ENCODE data around the gene TAF12. TPM values are rescaled to one million over a fixed set of nuclear protein-coding genes. Genes with fewer than 3 reads are reported as not detected.

The TAF12 gene
- polyA plus RNA-seq, 1 of the 3 experiments (the other 2 are of a cell fraction) = 34.9 TPM

GRCh38 chr1:28581531-28582247, 61.2 kb downstream of the TAF12 start:
- peaks cover 31% of the 10 kb centered on the region for H4K20me1 ChIP-seq (ENCODE audit: insufficient read depth)
- peak overlapping the region; percentile 77 to 100 for H3K4me3 ChIP-seq (ENCODE audit: low read depth in 2 of 2, low read length in 1 of 2)
- H2AFZ ChIP-seq (ENCODE audit: low read depth) = peak overlapping the region; percentile 100
- peak; percentile 98 for DNase-seq
- TF ChIP-seq, protein P1, sequence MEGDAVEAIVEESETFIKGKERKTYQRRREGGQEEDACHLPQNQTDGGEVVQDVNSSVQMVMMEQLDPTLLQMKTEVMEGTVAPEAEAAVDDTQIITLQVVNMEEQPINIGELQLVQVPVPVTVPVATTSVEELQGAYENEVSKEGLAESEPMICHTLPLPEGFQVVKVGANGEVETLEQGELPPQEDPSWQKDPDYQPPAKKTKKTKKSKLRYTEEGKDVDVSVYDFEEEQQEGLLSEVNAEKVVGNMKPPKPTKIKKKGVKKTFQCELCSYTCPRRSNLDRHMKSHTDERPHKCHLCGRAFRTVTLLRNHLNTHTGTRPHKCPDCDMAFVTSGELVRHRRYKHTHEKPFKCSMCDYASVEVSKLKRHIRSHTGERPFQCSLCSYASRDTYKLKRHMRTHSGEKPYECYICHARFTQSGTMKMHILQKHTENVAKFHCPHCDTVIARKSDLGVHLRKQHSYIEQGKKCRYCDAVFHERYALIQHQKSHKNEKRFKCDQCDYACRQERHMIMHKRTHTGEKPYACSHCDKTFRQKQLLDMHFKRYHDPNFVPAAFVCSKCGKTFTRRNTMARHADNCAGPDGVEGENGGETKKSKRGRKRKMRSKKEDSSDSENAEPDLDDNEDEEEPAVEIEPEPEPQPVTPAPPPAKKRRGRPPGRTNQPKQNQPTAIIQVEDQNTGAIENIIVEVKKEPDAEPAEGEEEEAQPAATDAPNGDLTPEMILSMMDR (IDR thresholded peaks at IDR 0.05) = no peak
- TF ChIP-seq MAX (IDR thresholded peaks at IDR 0.05; ENCODE audit: low read depth) (peak; percentile 83), RFX5 (IDR thresholded peaks at IDR 0.05; ENCODE audit: low read length) (no peak), TCF12 (IDR thresholded peaks at IDR 0.05) (peak; percentile 21), USF1 (IDR thresholded peaks at IDR 0.05; ENCODE audit: borderline replicate concordance, low read depth) (peak; percentile 43; the same call in 1 of the 2 replicates), FOSL2 (IDR thresholded peaks at IDR 0.05; ENCODE audit: borderline replicate concordance, low read depth) (peak; percentile 12; the same call in 1 of the 2 replicates), SMC3 (IDR thresholded peaks at IDR 0.05; ENCODE audit: low read depth, low read length) (0 out of 2 replicates have a peak, but pooled peaks have one; percentile 1), EP300 (IDR thresholded peaks at IDR 0.05; ENCODE audit: borderline replicate concordance in 1 of 2, low read depth in 1 of 2, low read length in 1 of 2) (peak; percentile 16 to 20; a peak in 1 of 4 replicates), RXRA (IDR thresholded peaks at IDR 0.05; ENCODE audit: borderline replicate concordance, low read depth) (no peak), NRF1 (IDR thresholded peaks at IDR 0.05; ENCODE audit: low read depth, low read length) (peak; percentile 18; the same call in 1 of the 2 replicates), RCOR1 (IDR thresholded peaks at IDR 0.05; ENCODE audit: low read length) (peak; percentile 36; the same call in 1 of the 2 replicates), ELF1 (IDR thresholded peaks at IDR 0.05) (peak; percentile 33; the same call in 1 of the 2 replicates), TAF1 (IDR thresholded peaks at IDR 0.05; ENCODE audit: borderline replicate concordance, low read depth, low read length) (peak; percentile 100), POLR2AphosphoS5 (IDR thresholded peaks at IDR 0.05; ENCODE audit: low read depth, low read length) (peak; percentile 100), CHD2 (IDR thresholded peaks at IDR 0.05; ENCODE audit: low read length, partially characterized antibody) (peak; percentile 56), YY1 (IDR thresholded peaks at IDR 0.05; ENCODE audit: low read depth) (peak; percentile 76), MXI1 (IDR thresholded peaks at IDR 0.05; ENCODE audit: low read depth, low read length) (peak; percentile 91), FOXJ3 (CRISPR knock-in tag; IDR thresholded peaks at IDR 0.05) (no peak), SIN3A (IDR thresholded peaks at IDR 0.05; ENCODE audit: borderline replicate concordance, low read depth, low read length) (peak; percentile 98)
- TF ChIP-seq, protein P2, sequence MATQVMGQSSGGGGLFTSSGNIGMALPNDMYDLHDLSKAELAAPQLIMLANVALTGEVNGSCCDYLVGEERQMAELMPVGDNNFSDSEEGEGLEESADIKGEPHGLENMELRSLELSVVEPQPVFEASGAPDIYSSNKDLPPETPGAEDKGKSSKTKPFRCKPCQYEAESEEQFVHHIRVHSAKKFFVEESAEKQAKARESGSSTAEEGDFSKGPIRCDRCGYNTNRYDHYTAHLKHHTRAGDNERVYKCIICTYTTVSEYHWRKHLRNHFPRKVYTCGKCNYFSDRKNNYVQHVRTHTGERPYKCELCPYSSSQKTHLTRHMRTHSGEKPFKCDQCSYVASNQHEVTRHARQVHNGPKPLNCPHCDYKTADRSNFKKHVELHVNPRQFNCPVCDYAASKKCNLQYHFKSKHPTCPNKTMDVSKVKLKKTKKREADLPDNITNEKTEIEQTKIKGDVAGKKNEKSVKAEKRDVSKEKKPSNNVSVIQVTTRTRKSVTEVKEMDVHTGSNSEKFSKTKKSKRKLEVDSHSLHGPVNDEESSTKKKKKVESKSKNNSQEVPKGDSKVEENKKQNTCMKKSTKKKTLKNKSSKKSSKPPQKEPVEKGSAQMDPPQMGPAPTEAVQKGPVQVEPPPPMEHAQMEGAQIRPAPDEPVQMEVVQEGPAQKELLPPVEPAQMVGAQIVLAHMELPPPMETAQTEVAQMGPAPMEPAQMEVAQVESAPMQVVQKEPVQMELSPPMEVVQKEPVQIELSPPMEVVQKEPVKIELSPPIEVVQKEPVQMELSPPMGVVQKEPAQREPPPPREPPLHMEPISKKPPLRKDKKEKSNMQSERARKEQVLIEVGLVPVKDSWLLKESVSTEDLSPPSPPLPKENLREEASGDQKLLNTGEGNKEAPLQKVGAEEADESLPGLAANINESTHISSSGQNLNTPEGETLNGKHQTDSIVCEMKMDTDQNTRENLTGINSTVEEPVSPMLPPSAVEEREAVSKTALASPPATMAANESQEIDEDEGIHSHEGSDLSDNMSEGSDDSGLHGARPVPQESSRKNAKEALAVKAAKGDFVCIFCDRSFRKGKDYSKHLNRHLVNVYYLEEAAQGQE (IDR thresholded peaks at IDR 0.05; ENCODE audit: low read depth, low read length) = peak; percentile 80; the same call in 1 of the 2 replicates
- TF ChIP-seq, protein P3, sequence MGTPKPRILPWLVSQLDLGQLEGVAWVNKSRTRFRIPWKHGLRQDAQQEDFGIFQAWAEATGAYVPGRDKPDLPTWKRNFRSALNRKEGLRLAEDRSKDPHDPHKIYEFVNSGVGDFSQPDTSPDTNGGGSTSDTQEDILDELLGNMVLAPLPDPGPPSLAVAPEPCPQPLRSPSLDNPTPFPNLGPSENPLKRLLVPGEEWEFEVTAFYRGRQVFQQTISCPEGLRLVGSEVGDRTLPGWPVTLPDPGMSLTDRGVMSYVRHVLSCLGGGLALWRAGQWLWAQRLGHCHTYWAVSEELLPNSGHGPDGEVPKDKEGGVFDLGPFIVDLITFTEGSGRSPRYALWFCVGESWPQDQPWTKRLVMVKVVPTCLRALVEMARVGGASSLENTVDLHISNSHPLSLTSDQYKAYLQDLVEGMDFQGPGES (IDR thresholded peaks at IDR 0.05; ENCODE audit: low read depth, low read length) = no peak
- TF ChIP-seq, protein P4, sequence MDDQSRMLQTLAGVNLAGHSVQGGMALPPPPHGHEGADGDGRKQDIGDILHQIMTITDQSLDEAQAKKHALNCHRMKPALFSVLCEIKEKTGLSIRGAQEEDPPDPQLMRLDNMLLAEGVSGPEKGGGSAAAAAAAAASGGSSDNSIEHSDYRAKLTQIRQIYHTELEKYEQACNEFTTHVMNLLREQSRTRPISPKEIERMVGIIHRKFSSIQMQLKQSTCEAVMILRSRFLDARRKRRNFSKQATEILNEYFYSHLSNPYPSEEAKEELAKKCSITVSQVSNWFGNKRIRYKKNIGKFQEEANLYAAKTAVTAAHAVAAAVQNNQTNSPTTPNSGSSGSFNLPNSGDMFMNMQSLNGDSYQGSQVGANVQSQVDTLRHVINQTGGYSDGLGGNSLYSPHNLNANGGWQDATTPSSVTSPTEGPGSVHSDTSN (IDR thresholded peaks at IDR 0.05) = peak; percentile 55; the same call in 1 of the 2 replicates
- peaks cover 11 to 13% of the 10 kb centered on the region in 2 experiments; a peak in 3 of 4 replicates for H3K4me1 ChIP-seq (ENCODE audit: control insufficient read depth in 1 of 2, insufficient read depth in 2 of 2, low read depth in 1 of 2, low read length in 1 of 2)
- H3K9me3 ChIP-seq = no peaks in the 10 kb centered on the region
- ChIA-PET POLR2A (interaction anchor here (0.5 to 3.6 kb wide), 52 partner anchors 9 to 600 kb away, joined by 3 to 59 read pairs (median 4); partner anchors contain the start of genes ATP5IF1, GMEB1, MED18 and PHACTR4), CTCF (interaction anchor here (0.6 to 2.4 kb wide), 20 partner anchors 9 to 724 kb away, joined by 3 to 24 read pairs (median 4); no protein-coding TSS in a partner anchor)
- peaks cover 47% of the 10 kb centered on the region for H3F3A ChIP-seq (replicated peaks; ENCODE audit: insufficient read depth)
- H3K27ac ChIP-seq (ENCODE audit: low read depth in 2 of 2, low read length in 1 of 2) = peak overlapping the region; percentile 69 to 75
- peaks cover 27 to 42% of the 10 kb centered on the region in 2 experiments for H3K36me3 ChIP-seq (replicated peaks in 1 of 2; ENCODE audit: control insufficient read depth in 1 of 2, insufficient read depth in 2 of 2, low read length in 1 of 2)
- H3K4me2 ChIP-seq = peak overlapping the region; percentile 100
- 2% methylated on average over 48 of the region's 75 CpGs for WGBS (ENCODE audit: low lambda C conversion rate)
- H3K9ac ChIP-seq = peak overlapping the region; percentile 95
- no peaks in the 10 kb centered on the region for H3K9me2 ChIP-seq
- peaks cover 30% of the 10 kb centered on the region for H3K79me2 ChIP-seq (ENCODE audit: insufficient read depth)
- no peaks in the 10 kb centered on the region for H3K27me3 ChIP-seq (ENCODE audit: insufficient read depth)

All from SK-N-SH (cell line).